HG03521 (cell line): ENCODE results near the gene MAD1L1.

Source experiments
- ATAC-seq: cut with Tn5 transposase; IDR thresholded peaks from one replicate; pipeline ENCODE4 v1.9.1; 2021; ENCODE audit warnings: mild to moderate bottlenecking, moderate library complexity; ENCODE audit not compliant: unreplicated experiment

MAD1L1 gene

DNA sequence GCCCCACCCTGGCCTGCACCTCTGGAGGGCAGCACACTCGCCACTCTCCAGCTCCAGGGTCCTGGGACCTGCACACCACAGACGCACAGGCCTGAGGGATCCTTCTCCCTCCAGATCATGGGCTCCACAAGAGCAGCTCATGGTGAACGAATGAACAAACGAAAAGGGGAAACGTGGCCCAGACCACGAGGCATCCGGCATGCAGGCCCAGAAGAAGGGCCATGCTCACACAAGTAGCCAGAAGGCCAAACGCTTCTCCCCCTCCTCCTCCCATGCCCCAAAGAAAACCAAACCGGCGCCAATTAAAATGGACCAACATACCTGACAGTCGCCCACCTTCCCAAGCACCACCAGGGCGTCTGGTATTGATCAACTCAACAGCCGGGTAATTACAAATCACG, 30.4 kb downstream of the MAD1L1 start:
- ATAC-seq: no peak

DNA sequence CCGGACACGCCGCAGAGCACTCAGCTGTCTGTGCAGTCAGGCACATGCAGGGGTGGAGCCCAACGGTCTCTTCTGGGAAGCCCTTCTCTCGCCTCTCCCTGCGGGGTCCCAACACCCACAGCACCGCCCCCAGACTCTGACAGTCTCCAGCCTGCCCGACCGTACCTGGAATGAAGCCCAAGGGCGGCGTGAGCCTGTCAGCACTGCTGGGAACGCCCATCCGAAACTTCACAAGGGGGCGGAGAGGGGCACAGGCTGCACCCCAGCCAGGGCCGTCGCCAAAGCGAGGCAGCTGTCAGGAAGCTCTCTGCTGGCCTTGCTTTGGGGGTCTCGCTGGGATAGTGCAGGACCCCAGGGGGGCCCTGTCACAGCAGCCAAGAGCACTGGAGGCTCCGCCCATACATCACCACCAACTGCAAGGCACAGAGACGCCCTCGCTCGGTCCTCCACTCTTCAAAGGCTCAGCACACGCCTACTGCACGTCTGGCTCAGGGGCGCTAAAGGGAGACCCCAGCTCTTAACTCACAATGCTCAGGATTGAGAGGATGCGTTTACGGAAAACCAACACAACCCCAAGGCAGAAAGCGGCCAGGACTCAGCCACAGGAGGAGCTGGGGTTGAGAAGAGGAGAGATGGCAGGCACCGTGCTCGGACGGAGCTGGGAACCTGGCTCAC, 30.9 kb downstream of the MAD1L1 start:
- ATAC-seq: no peak

DNA sequence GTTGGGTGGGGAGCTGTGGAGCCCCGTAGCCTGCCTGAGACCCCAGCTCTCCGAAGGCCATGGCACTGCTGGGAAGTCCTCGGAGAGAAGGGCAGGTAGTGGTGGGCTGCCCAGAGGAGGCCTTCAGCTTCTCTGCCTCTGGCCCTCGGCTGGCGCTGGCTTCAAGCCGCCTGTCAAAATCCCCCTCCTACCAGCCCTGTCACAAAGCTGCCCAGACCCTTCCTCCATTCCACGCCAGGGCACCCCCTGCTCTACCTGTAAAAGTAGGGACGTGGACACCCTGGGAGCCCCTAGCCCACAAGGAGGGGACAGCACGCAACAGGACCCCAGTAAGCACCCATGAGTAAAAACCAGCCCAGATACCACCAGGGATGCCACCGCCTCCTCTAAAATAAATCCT, 31.6 kb downstream of the MAD1L1 start:
- no peak for ATAC-seq

DNA sequence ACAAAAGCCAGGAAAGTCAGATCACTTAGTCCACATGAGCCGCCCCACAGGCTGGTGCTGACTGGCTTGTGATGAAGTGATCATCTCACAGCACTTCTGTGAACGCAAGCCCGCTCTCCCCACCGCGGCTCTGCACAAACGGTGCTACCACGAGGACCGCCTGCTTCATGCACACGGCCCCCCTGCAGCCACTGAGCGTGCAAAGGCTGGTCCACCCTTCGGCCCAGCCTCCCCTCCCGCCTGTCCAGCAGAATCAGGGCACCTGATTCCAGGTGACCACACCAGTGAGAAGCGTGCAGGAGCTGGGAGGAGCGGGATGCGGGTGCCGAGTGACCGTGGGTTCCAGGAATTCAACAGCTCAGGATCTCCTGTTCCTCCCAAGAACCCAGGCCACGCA, 32.2 kb downstream of the MAD1L1 start:
- ATAC-seq: no peak

DNA sequence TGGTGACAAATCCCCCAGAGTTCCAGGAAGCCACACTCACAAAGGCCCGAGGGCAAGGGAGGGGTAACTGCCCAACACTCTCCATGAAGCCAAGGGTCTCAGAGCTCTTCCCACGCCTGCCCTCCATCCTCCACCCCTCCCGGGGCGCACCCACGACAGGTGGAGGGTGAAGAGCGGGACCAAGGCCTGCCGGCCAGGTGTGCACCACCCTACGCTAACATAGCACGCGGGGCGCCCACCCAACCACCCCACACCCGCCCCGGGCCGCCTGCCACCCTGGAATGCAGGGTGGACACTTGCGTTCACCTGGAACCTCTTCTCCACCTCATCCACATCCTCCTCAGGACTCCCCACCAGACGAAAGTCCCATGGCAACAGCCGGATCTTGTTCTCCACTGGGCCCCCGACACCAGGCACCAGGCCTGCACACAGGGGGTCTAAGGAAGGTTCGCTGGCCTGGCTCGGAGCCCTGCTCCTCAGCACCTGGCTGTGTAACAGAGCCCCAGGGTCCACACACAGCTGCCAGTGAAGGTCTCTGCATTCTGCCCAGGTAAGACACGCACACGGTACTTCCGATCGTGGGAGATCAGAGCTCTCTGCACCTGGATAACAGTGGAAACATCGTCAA, 32.7 kb downstream of the MAD1L1 start:
- no peak for ATAC-seq

DNA sequence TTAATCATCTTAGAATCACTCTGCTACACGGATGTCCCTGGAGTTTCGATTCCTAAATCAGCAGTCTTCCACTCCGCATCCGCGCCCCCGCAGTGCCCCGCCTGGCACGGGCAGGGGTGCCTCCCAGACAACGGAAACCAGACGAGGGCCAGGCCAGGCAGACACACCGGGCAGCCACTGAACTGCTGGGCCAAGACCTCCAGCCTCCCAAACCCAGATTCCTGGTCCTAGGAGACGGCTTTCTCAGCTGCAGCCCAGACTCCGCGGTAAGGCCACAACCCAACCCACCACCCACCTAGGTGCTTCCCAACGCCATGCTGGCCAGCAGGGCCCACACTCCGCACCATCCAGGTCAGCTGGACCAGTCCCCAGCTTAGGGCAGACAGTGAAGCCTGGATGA, 33.2 kb downstream of the MAD1L1 start:
- ATAC-seq: no peak

DNA sequence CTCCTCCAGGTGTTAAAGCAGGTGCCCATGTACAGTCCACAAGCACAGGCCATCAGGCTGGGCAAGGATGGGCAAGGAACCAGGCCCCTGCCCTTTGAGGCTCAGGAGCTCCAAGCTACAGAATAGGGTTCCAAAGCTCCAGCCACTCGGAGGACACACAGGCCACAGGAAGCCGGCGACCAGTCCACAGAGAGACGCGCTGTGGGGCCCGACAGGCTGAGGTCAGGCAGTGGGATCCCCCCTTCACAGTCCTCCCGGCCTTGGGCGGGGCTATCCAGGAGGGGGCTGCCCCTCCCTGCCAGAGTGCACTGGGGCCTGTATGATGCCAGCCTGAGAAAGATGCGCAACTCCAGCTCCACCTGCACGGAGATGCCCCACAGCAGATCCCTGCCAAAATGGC, 34.0 kb downstream of the MAD1L1 start:
- no peak for ATAC-seq

DNA sequence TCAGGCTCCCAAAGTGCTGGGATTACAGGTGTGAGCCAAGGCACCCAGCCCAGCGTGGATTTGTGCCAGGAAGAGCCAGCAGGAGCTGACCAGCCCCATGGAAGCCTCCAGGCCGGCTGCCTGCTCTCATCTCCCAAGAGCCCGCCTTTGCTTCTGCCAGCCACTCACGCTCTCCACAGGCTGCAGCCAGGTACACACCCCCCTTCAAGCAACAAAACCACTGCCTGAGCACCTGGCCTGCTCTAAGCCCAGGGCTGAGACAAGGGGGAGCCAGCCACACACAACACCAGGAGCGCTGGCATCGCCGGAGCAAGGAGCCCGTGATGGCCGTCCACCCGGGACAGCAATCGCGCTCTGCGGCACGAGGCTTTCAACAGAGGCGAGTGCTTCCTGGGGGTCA, 34.5 kb downstream of the MAD1L1 start:
- no peak for ATAC-seq

DNA sequence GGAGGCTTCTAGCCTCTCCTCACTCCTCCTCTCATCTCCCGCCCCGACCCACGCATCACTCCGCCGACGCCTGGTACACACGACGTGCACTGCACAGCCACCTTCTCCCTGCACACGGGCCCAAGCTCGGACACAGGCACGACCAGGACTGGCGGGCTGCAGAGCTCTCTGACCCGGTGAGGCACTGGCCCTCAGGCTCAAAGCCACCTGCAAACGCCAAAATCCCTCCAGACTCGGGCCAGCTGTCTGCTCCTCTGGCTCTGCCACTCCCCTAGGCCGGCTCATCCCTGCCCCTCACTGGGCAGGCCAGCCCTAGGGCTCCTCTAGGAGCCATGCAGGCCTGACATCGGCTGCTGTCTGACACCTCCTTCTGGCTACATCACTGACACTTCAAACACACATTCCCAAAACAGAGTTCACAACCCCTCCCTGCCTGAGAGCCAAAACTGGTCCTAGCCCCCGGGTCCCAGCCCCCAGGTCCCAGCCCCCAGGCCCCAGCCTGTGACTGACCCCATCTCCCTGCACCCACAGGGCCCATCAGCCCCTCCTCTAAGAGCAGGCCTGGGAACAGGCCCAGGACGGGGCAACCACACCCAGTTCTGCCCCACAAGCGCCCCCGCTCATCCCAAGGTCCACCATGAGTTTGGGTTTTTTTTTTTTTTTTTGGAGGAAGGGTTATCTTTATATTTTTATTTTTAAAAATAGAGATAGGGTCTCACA, 35.1 kb downstream of the MAD1L1 start:
- no peak for ATAC-seq

DNA sequence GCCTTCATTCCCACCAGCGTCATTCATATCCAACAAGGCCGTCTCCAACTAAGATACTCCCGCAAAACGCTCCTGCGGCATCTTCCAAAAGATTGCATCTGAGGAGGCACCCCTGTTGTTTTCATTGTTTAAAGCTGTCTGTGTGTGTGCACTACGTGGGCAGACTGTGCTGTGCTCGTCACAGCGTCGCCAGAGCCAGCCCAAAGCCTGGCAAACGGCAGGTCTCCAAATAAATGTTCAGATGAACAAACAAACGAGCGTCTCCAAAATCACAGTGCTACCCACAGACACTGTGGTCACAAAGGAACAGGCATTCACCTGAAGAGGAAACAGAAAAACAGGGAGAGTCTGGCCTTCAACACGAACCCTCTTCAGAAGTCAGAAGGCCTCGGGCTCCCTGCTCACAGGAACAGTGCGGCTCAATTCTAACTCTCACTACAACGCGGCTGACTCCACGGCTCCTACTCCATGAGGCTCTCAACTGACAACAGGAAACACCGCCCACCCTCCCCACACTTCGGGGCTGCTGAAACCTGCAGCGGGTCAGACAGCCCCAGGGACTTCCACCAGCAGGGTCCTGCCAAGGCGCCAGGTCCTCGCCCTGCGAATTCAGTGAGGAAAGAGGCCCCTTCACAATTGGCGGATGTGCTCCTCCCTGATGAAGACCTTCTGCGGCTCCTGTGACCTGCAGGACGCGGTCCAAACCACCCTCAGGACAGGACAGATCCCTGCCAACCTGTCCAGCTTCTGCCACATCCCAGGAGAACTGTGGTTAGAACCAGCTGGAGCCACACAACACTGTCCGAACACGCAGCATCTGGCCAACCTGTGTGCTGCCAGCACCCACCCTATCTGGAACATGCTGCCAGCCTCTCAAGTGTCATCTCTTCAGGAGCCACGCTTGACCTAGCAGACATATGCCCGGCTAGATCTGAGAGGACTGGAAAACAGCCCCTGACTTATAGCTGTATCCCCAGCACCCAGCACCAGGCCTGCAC, 36.1 kb downstream of the MAD1L1 start:
- ATAC-seq: no peak

DNA sequence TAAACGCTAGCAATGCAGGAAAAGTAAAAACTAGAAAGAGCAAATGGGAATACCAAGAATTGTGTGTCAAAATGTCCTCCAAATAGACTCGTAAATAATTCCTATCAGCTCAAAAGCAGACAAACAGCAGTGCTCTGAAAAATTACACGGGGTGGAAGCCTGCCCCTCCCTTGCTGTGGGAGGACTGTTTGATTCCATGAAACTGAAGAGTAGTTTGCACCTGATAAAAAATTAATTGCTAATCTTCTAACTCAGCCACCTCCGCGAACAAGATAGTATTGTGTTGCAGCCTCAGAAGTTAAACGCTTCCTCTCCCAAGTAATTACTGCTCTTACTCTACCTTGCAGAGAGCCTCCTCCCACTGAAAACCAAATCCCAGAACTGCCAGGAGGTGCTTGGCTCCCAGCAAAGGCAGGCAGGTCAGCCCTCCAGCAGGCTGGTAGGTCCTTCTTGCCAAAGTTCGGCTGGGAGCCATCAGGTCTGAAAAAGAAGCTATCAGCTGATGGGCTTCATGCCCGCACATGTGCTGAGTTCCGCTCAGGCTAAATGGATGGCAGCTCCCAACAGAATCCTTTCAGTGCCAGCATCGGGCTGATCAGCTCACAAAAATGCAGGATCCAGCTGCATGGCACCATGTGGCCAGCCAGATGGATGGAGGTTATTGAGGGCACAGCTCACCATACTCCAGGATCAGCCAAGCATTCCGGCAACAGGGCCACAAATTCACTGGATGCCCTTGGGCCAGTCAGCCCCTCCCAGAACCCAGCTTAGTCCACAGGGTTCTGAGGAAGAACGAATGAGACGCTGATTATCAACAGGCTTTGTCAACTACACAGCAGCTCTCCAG, 37.1 kb downstream of the MAD1L1 start:
- no peak for ATAC-seq

DNA sequence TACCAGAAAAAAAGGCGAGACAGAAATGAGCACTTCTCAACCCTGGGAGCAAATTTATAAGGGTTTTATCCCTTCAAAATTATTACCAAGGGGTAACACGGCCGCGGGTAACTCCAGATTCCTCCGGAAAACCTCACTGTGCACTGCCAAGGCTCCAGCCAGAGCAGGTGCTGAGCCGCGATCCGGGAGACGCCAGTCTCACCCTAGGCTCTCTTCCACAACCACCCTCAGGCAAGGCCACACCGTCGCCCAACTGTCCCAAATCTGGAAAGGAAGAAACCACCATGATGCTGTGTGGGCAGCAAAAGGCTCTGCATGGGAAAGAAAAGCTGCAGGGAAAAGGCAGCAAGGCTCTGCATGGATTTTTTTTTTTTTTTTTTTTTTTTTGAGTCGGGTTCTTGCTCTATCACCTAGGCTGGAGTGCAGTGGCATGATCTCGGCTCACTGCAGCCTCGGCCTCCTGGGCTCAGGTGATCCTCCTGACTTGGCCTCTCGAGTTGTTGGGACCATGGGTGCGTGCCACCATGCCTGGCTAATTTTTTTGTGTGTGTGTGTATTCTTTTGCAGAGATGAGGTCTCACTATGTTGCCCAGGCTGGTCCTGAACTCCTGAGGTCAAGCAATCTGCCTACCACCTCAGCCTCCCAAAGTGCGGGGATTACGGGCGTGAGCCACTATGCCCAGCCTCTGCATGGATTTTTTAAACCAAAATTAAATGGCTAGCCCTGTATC, 39.0 kb downstream of the MAD1L1 start:
- ATAC-seq: no peak

DNA sequence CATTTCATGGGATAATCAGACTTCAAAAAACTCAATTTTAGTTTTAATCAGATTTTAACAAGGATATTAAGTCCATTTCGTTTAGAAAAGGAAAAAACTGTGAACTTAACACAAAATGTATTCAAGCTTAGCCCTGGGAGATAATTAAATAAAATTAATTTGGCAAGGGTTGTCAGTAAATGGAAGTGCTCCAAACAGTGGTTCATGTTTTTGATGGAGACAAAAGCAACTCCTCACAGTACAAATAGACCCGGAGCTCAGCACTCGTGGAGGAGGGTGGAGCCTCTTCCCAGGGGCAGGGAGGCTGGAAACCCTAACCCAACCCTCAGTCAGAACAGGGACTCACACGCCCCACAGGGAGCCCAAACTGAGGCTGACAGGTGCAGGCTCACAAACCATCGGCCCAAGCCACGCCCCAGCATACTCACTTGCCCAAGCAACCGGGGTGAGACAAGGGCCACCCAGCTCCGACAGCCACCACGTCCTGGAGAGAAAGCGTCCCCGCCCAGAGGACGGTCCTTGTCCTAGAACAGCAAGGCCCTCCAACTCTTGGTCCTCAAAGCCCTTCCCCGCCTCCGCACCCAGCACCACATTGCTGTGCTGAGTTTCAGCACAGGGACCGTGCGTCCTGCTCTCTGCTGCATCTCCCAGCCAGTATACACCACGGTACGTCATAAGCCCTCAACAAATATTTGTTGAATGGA, 39.8 kb downstream of the MAD1L1 start:
- no peak for ATAC-seq

DNA sequence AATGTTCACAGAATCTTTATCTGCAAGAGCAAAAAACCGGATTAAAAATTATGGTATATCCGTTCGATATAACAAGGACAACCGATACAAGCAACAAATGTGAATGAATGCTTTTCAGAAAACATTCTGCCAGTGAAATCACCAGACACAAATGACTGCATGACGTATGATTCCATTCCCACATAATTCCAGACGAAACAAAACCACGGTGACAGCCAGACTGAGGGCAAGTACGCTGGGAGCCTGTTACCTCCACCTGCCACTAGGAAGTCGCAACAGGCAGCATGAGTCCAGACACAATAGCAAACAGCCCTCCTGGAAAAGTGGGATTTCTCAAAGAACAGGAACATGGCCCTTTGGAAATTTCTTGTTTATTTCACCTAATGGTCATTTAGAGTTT, 41.7 kb downstream of the MAD1L1 start:
- ATAC-seq: no peak

DNA sequence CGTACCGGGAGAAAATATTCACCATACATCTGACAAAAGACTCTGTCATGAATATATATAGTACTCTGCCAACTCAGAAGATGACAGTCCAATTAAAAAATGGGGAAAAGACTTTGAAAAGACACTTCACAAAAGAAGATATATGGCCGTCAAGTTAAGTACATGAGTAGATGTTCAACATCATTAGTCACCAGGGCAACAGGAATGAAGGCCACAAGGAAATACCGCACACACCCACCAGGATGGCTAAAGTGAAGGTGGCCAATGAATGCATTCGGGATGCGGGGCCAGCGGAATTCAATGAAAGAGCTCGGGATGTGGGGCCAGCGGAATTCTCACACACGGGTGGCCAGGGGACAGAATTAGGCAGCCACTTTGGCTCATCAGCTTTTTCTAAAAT, 42.2 kb downstream of the MAD1L1 start:
- no peak for ATAC-seq

DNA sequence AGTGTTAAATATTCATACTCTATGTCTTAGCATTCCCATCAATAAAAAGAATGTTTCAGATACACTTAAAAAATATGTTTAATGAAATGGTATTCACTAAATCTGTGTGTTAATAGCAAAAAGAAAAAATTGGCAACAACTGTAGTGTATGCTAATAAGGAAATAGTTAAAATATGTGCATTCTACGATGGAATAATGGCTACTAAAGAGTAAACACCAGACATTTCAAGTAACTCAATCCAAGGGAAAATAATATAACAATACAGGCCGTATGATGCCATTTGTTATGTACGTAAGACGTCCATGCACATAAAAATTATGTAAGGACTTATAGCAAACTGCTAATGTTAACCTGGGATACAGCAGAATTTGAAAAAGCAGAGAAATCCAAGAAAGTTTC, 46.6 kb downstream of the MAD1L1 start:
- no peak for ATAC-seq

DNA sequence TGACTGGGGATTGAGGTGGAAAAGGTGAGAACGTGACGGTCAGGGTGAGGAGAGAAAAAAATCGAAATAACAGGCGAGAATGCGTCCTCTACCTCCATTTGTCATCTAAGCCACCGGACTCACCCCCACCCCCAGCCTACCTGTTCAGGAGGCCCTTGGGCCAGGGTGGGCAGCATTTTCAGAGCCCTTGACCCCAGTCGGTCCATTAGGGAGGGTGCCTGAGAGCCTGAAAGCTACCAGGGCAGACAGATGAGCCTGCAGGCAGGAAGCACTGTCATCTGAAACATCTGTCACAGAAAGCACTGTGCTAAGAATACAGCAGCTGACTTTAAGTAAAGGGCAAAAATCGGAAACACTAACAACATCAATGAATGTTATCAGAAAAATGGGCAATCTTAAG, 47.0 kb downstream of the MAD1L1 start:
- no peak for ATAC-seq

DNA sequence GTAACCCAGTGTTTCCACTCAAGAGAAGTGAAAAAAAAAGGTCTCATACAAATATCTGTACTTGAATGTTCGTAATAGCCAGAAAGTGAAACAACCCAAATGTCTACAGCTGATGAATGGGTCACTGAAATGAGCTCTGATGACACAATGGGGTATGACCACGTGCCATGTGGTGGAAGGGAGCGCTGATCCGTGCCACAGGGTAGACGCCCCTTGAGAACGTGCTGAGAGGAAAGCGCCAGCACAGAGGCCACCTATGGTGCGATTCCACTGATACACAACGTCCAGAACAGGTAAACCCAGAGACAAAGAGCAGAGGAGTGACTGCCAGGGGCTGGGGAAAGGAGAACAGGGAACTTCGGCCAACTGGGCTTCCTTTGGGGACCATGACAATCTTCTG, 50.3 kb downstream of the MAD1L1 start:
- peak; percentile 59 for ATAC-seq
